Peyer's patch (tissue), 4 donors: ENCODE results near the gene SIMC1. TPM values are rescaled to one million over a fixed set of nuclear protein-coding genes. Genes with fewer than 3 reads are reported as not detected.
A peak's percentile ranks its signal among the peaks of the same experiment; 100 is the strongest.
"Not testable (repeated sequence)": the region's sequence is repeated elsewhere in the genome, so short reads cannot be mapped to it uniquely, and the experiment has no call there.

Source experiments
- DNase-seq, 3 donors: peaks; one replicate each; pipeline ENCODE4 v3.0.0-alpha.2; 2017 to 2019
- H3K27ac ChIP-seq, 4 donors: fragments of 200-600 bp; sonication (generic); one replicate each; pipeline ENCODE4 v1.5.1; 2016 to 2019
- H3K27me3 ChIP-seq, 2 donors: fragments of 200-600 bp; sonication (generic); one replicate each; pipeline ENCODE4 v1.5.1; 2019
- H3K36me3 ChIP-seq, 3 donors: fragments of 200-600 bp; sonication (generic); one replicate each; pipeline ENCODE4 v1.5.1; 2016 to 2019
- H3K4me1 ChIP-seq, 4 donors: fragments of 200-600 bp; sonication (generic); one replicate each; pipeline ENCODE4 v1.5.1; 2016 to 2019
- H3K4me3 ChIP-seq, 4 donors: fragments of 200-600 bp; sonication (generic); 1 replicate in 3 of 4; 2 replicates in 1 of 4; pipeline ENCODE4 v1.5.1; 2016 to 2019; ENCODE audit warnings: mild to moderate bottlenecking in 1 of 4
- H3K9me3 ChIP-seq, 4 donors: fragments of 200-600 bp; sonication (generic); one replicate each; pipeline ENCODE4 v1.5.1; 2016 to 2019; ENCODE audit warnings: mild to moderate bottlenecking in 1 of 4
- CTCF ChIP-seq, 6 experiments: fragments of 450-650 bp in 4 of 6; fragments of 200-600 bp in 2 of 6; sonication (generic) in 1 of 6; IDR thresholded peaks; one replicate each; pipeline ENCODE4 v1.5.1; 2017 to 2019; ENCODE audit warnings: antibody characterized with exemption in 6 of 6, mild to moderate bottlenecking in 3 of 6, moderate library complexity in 1 of 6
- POLR2A ChIP-seq, 2 donors: fragments of 450-650 bp; IDR thresholded peaks; one replicate each; pipeline ENCODE4 v1.5.1; 2017; ENCODE audit warnings: antibody characterized with exemption in 2 of 2, mild to moderate bottlenecking in 2 of 2, moderate library complexity in 2 of 2
- total RNA-seq, 4 donors: library from RNA; depleted of rRNA; stranded (reverse); fragments of >200 nt; gene quantifications; one replicate each; pipeline ENCODE4 v1.1.0, GENCODE V29; 2016

The SIMC1 gene
- total RNA-seq, 4 donors from 2014 or later: 28.0 to 84.2 (median 41.2) TPM

GRCh38 chr5:176216393-176216916 is 21.8 kb upstream of the SIMC1 start:
- peak in 2 of 3 donors; percentile 78 to 92 for DNase-seq
- TF ChIP-seq CTCF (IDR thresholded peaks at IDR 0.05) (peak in 1 of 6 experiments; percentile 17), POLR2A (IDR thresholded peaks at IDR 0.05) (peak; percentile 17 to 30)
- H3K36me3 ChIP-seq, H3K27me3 ChIP-seq, H3K4me1 ChIP-seq, H3K9me3 ChIP-seq: not testable (repeated sequence)
- peak overlapping the region in 3 of 4 donors; percentile 21 to 77 (median 63) for H3K27ac ChIP-seq
- H3K4me3 ChIP-seq: peak overlapping the region in 1 of 4 donors; percentile 27

GRCh38 chr5:176217188-176217729 is 21.0 kb upstream of the SIMC1 start:
- H3K27ac ChIP-seq: peak overlapping the region in 1 of 4 donors; percentile 21
- not testable (repeated sequence) for H3K4me3 ChIP-seq, H3K9me3 ChIP-seq, H3K27me3 ChIP-seq, DNase-seq, H3K4me1 ChIP-seq, H3K36me3 ChIP-seq

- not testable (repeated sequence) for H3K27ac ChIP-seq, H3K4me3 ChIP-seq, H3K27me3 ChIP-seq, H3K9me3 ChIP-seq, H3K4me1 ChIP-seq, H3K36me3 ChIP-seq, DNase-seq
Measured at GRCh38 chr5:176217764-176218163, 20.5 kb upstream of the SIMC1 start.

GRCh38 chr5:176222006-176222405 is 16.2 kb upstream of the SIMC1 start:
- H3K36me3 ChIP-seq, H3K27ac ChIP-seq, H3K4me1 ChIP-seq, DNase-seq, H3K9me3 ChIP-seq, H3K27me3 ChIP-seq, H3K4me3 ChIP-seq: not testable (repeated sequence)

- H3K4me1 ChIP-seq, H3K9me3 ChIP-seq, H3K27me3 ChIP-seq, H3K27ac ChIP-seq, H3K36me3 ChIP-seq, DNase-seq, H3K4me3 ChIP-seq: not testable (repeated sequence)
Measured at GRCh38 chr5:176228358-176228757, 9.9 kb upstream of the SIMC1 start.

- not testable (repeated sequence) for H3K27ac ChIP-seq, H3K4me1 ChIP-seq, DNase-seq, H3K9me3 ChIP-seq, H3K36me3 ChIP-seq, H3K4me3 ChIP-seq, H3K27me3 ChIP-seq
Measured at GRCh38 chr5:176233253-176233652, 5.0 kb upstream of the SIMC1 start.

- H3K27ac ChIP-seq, H3K4me1 ChIP-seq, H3K9me3 ChIP-seq, H3K4me3 ChIP-seq, DNase-seq, H3K27me3 ChIP-seq, H3K36me3 ChIP-seq: not testable (repeated sequence)
- peak in 5 of 6 experiments; percentile 32 to 51 (median 44) for TF ChIP-seq CTCF (IDR thresholded peaks at IDR 0.05)
Measured at GRCh38 chr5:176235155-176235554, 3.1 kb upstream of the SIMC1 start.

GRCh38 chr5:176238645-176239283 is 540 bp downstream of the SIMC1 start:
- peak overlapping the region; percentile 49 to 63 (median 58) for H3K4me3 ChIP-seq
- peak overlapping the region; percentile 59 to 77 (median 64) for H3K27ac ChIP-seq
- H3K36me3 ChIP-seq, H3K27me3 ChIP-seq, DNase-seq, H3K9me3 ChIP-seq, H3K4me1 ChIP-seq: not testable (repeated sequence)

GRCh38 chr5:176239304-176239703 is 1.1 kb downstream of the SIMC1 start:
- not testable (repeated sequence) for H3K9me3 ChIP-seq, H3K4me3 ChIP-seq, H3K36me3 ChIP-seq

GRCh38 chr5:176244318-176244717 is 6.1 kb downstream of the SIMC1 start:
- not testable (repeated sequence) for H3K27ac ChIP-seq, DNase-seq, H3K4me1 ChIP-seq, H3K4me3 ChIP-seq, H3K9me3 ChIP-seq, H3K36me3 ChIP-seq, H3K27me3 ChIP-seq

More at GRCh38 chr5:176239304-176239703, 1.1 kb downstream of the SIMC1 start:
- H3K27ac ChIP-seq, H3K4me1 ChIP-seq, DNase-seq, H3K27me3 ChIP-seq: not testable (repeated sequence)

GRCh38 chr5:176245074-176245473 is 6.8 kb downstream of the SIMC1 start:
- not testable (repeated sequence) for H3K4me1 ChIP-seq, H3K27ac ChIP-seq, DNase-seq, H3K27me3 ChIP-seq, H3K9me3 ChIP-seq, H3K4me3 ChIP-seq, H3K36me3 ChIP-seq

GRCh38 chr5:176245489-176245888 is 7.3 kb downstream of the SIMC1 start:
- H3K27ac ChIP-seq, H3K4me1 ChIP-seq, DNase-seq, H3K9me3 ChIP-seq, H3K4me3 ChIP-seq, H3K27me3 ChIP-seq, H3K36me3 ChIP-seq: not testable (repeated sequence)

- not testable (repeated sequence) for H3K4me1 ChIP-seq, H3K9me3 ChIP-seq, H3K27ac ChIP-seq, H3K36me3 ChIP-seq, H3K4me3 ChIP-seq, H3K27me3 ChIP-seq, DNase-seq
Measured at GRCh38 chr5:176250691-176251090, 12.5 kb downstream of the SIMC1 start.
